ENCODE data around the gene CNN2. TPM values are rescaled to one million over a fixed set of nuclear protein-coding genes. Genes with fewer than 3 reads are reported as not detected.

CNN2 gene
- total and polyA plus RNA-seq, 4 donors = 26.3 to 43.4 (median 38.0) TPM

DNA sequence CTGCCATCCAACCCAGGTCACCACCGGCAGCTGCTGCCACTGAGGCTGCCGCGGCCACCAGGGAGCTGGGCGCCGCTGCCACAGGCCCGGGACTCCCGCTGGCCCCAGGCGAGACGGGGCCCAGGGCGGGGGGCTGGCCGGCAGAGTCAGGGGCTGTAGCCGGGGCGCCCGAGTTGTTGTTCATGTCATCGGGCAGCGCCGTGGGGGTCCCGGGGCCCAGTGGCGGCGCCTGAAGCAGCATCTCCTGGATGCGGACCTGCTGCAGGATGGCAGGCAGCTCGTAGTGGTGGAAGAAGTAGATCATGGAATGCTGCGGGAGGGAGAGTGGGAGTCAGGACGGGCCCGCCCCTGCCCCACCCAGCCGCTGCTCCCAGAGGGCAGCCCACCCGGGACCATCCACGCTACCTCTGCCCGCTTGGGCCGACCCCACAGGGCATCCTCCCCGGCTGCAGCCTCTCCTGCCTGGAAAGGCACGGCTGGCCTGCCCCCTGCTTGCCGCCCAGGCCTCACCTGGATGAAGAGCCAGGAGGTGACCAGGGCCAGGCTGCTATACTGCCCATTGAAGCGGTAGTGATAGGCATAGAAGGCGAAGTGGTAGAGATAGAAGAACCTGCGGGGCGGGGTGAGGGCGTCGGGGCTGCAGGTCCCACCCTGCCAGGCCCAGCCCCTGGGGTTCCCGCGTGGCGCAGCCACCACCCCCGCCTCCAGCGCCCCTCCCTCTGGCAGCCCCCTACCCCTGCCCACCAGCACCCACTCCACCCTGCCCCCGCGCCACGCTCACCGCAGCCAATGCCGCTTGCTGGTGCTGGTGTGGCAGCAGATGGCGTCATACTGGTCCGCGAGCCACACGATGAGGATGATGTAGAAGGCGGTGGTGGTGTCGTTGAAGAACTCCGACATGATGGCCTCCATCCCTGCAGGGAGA, 15.6 kb upstream of the CNN2 start:
- Histone ChIP-seq H3K4me3 (ENCODE audit: low read depth, low read length) (no peak overlapping the region), H3K4me1 (ENCODE audit: control insufficient read depth, insufficient read depth, low read length) (peaks cover 10% of the 10 kb centered on the region), H3K36me3 (ENCODE audit: control insufficient read depth, insufficient read depth, low read length) (peaks cover 98% of the 10 kb centered on the region), H3K27me3 (ENCODE audit: control insufficient read depth, insufficient read depth, low read length) (no peaks in the 10 kb centered on the region), H3K27ac (ENCODE audit: low read depth, low read length) (no peak overlapping the region), H3K9me3 (ENCODE audit: control insufficient read depth, insufficient read depth, low read length) (no peaks in the 10 kb centered on the region)
- 92% methylated on average over 44 of the region's 56 CpGs for WGBS (ENCODE audit: insufficient coverage)
- DNase-seq (ENCODE audit: low read depth in 4 of 6, low spot score in 6 of 6) = no peak

- DNase-seq (ENCODE audit: low read depth in 4 of 6, low spot score in 6 of 6) = no peak
- Histone ChIP-seq H3K27me3 (ENCODE audit: control insufficient read depth, insufficient read depth, low read length) (no peaks in the 10 kb centered on the region), H3K36me3 (ENCODE audit: control insufficient read depth, insufficient read depth, low read length) (peaks cover 98% of the 10 kb centered on the region), H3K27ac (ENCODE audit: low read depth, low read length) (no peak overlapping the region), H3K9me3 (ENCODE audit: control insufficient read depth, insufficient read depth, low read length) (no peaks in the 10 kb centered on the region), H3K4me1 (ENCODE audit: control insufficient read depth, insufficient read depth, low read length) (peaks cover 19% of the 10 kb centered on the region), H3K4me3 (ENCODE audit: low read depth, low read length) (no peak overlapping the region)
- WGBS (ENCODE audit: insufficient coverage) = 96% methylated on average over 36 of the region's 36 CpGs
Observed at GRCh38 chr19:1011831-1012333, 14.5 kb upstream of the CNN2 start.

GRCh38 chr19:1012334-1012733, 14.1 kb upstream of the CNN2 start:
- Histone ChIP-seq H3K36me3 (ENCODE audit: control insufficient read depth, insufficient read depth, low read length) (peaks cover 98% of the 10 kb centered on the region), H3K27ac (ENCODE audit: low read depth, low read length) (no peak overlapping the region)
- WGBS (ENCODE audit: insufficient coverage) = 95% methylated on average over 17 of the region's 18 CpGs

GRCh38 chr19:1013218-1013617, 13.2 kb upstream of the CNN2 start:
- Histone ChIP-seq H3K27ac (ENCODE audit: low read depth, low read length) (no peak overlapping the region), H3K9me3 (ENCODE audit: control insufficient read depth, insufficient read depth, low read length) (no peaks in the 10 kb centered on the region), H3K4me1 (ENCODE audit: control insufficient read depth, insufficient read depth, low read length) (peaks cover 33% of the 10 kb centered on the region), H3K4me3 (ENCODE audit: low read depth, low read length) (no peak overlapping the region), H3K36me3 (ENCODE audit: control insufficient read depth, insufficient read depth, low read length) (peaks cover 99% of the 10 kb centered on the region), H3K27me3 (ENCODE audit: control insufficient read depth, insufficient read depth, low read length) (no peaks in the 10 kb centered on the region)
- WGBS (ENCODE audit: insufficient coverage) = 99% methylated on average over 10 of the region's 10 CpGs
- no peak for DNase-seq (ENCODE audit: low read depth in 4 of 6, low spot score in 6 of 6)

More at GRCh38 chr19:1012334-1012733, 14.1 kb upstream of the CNN2 start:
- no peaks in the 10 kb centered on the region for H3K9me3 ChIP-seq (ENCODE audit: control insufficient read depth, insufficient read depth, low read length)
- no peaks in the 10 kb centered on the region for H3K27me3 ChIP-seq (ENCODE audit: control insufficient read depth, insufficient read depth, low read length)
- peaks cover 24% of the 10 kb centered on the region for H3K4me1 ChIP-seq (ENCODE audit: control insufficient read depth, insufficient read depth, low read length)
- DNase-seq (ENCODE audit: low read depth in 4 of 6, low spot score in 6 of 6) = no peak
- no peak overlapping the region for H3K4me3 ChIP-seq (ENCODE audit: low read depth, low read length)

GRCh38 chr19:1014161-1015060, 12.0 kb upstream of the CNN2 start:
- H3K27me3 ChIP-seq (ENCODE audit: control insufficient read depth, insufficient read depth, low read length) = no peaks in the 10 kb centered on the region
- H3K4me1 ChIP-seq (ENCODE audit: control insufficient read depth, insufficient read depth, low read length) = peaks cover 43% of the 10 kb centered on the region
- no peak overlapping the region for H3K4me3 ChIP-seq (ENCODE audit: low read depth, low read length)
- H3K36me3 ChIP-seq (ENCODE audit: control insufficient read depth, insufficient read depth, low read length) = peaks cover 97% of the 10 kb centered on the region
- no peak overlapping the region for H3K27ac ChIP-seq (ENCODE audit: low read depth, low read length)
- H3K9me3 ChIP-seq (ENCODE audit: control insufficient read depth, insufficient read depth, low read length) = no peaks in the 10 kb centered on the region
- DNase-seq (ENCODE audit: low read depth in 4 of 6, low spot score in 6 of 6) = no peak
- 95% methylated on average over 47 of the region's 49 CpGs for WGBS (ENCODE audit: insufficient coverage)

GRCh38 chr19:1015061-1015781, 11.2 kb upstream of the CNN2 start:
- Histone ChIP-seq H3K36me3 (ENCODE audit: control insufficient read depth, insufficient read depth, low read length) (peaks cover 96% of the 10 kb centered on the region), H3K9me3 (ENCODE audit: control insufficient read depth, insufficient read depth, low read length) (no peaks in the 10 kb centered on the region), H3K4me1 (ENCODE audit: control insufficient read depth, insufficient read depth, low read length) (peaks cover 51% of the 10 kb centered on the region), H3K4me3 (ENCODE audit: low read depth, low read length) (no peak overlapping the region), H3K27me3 (ENCODE audit: control insufficient read depth, insufficient read depth, low read length) (no peaks in the 10 kb centered on the region), H3K27ac (ENCODE audit: low read depth, low read length) (peak overlapping the region; percentile 40)
- DNase-seq (ENCODE audit: low read depth in 4 of 6, low spot score in 6 of 6) = no peak
- WGBS (ENCODE audit: insufficient coverage) = 92% methylated on average over 28 of the region's 29 CpGs

- Histone ChIP-seq H3K9me3 (ENCODE audit: control insufficient read depth, insufficient read depth, low read length) (no peaks in the 10 kb centered on the region), H3K27ac (ENCODE audit: low read depth, low read length) (peak overlapping the region; percentile 40), H3K36me3 (ENCODE audit: control insufficient read depth, insufficient read depth, low read length) (peaks cover 88% of the 10 kb centered on the region), H3K4me3 (ENCODE audit: low read depth, low read length) (no peak overlapping the region), H3K27me3 (ENCODE audit: control insufficient read depth, insufficient read depth, low read length) (no peaks in the 10 kb centered on the region), H3K4me1 (ENCODE audit: control insufficient read depth, insufficient read depth, low read length) (peaks cover 54% of the 10 kb centered on the region)
- 42% methylated on average over 31 of the region's 31 CpGs for WGBS (ENCODE audit: insufficient coverage)
- DNase-seq (ENCODE audit: low read depth in 4 of 6, low spot score in 6 of 6) = peak in 1 of 6 donors; percentile 23
Observed at GRCh38 chr19:1015782-1016646, 10.4 kb upstream of the CNN2 start.

DNA sequence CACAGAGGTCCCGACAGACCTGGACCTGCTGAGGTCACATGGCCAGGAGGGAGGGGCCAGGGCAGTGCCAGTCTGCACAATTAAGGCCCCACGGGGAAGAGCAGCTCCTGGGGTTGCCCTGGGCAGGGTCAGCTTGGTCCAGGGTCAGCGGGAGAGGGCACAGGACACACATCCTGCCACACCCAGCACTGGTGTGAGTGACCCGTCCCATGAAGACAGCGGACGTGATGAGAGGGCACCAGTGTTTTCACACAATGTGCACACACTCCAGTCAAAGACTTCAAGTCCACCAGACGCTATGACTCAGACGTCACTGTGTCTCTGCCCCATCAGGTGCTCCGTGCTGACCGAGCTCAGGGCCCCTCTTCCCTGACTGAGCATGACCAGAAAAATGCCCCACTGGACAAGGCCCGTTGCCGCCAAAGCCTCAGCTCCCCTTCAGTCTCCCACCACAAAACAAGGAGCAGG, 9.7 kb upstream of the CNN2 start:
- H3K36me3 ChIP-seq (ENCODE audit: control insufficient read depth, insufficient read depth, low read length) = peaks cover 81% of the 10 kb centered on the region
- H3K4me3 ChIP-seq (ENCODE audit: low read depth, low read length) = no peak overlapping the region
- H3K4me1 ChIP-seq (ENCODE audit: control insufficient read depth, insufficient read depth, low read length) = peaks cover 57% of the 10 kb centered on the region
- no peak for DNase-seq (ENCODE audit: low read depth in 4 of 6, low spot score in 6 of 6)
- H3K9me3 ChIP-seq (ENCODE audit: control insufficient read depth, insufficient read depth, low read length) = no peaks in the 10 kb centered on the region
- H3K27me3 ChIP-seq (ENCODE audit: control insufficient read depth, insufficient read depth, low read length) = no peaks in the 10 kb centered on the region
- WGBS (ENCODE audit: insufficient coverage) = 59% methylated on average over 12 of the region's 12 CpGs
- no peak overlapping the region for H3K27ac ChIP-seq (ENCODE audit: low read depth, low read length)
